Stromal cell of bone marrow (primary cell): ENCODE measurements around the gene PRR7.
"Not testable (repeated sequence)": the region's sequence is repeated elsewhere in the genome, so short reads cannot be mapped to it uniquely, and the experiment has no call there.

ENCODE experiments used
- DNase-seq: peaks from one replicate; pipeline ENCODE4 v3.0.0-alpha.2; 2012; ENCODE audit warnings: low read depth

Gene PRR7

GRCh38 chr5:177484902-177485549 lies 38.4 kb downstream of the PRR7 start:
- DNase-seq, result no peak

GRCh38 chr5:177485753-177486152 lies 39.1 kb downstream of the PRR7 start:
- DNase-seq, result not testable (repeated sequence)

- DNase-seq, result no peak
Observed at GRCh38 chr5:177486256-177486655, 39.6 kb downstream of the PRR7 start.

GRCh38 chr5:177487144-177487543 lies 40.5 kb downstream of the PRR7 start:
- DNase-seq, result no peak

GRCh38 chr5:177487975-177488374 lies 41.4 kb downstream of the PRR7 start:
- no peak for DNase-seq

- DNase-seq, result no peak
Observed at GRCh38 chr5:177489119-177489716, 42.6 kb downstream of the PRR7 start.

- DNase-seq, result no peak
Observed at GRCh38 chr5:177490311-177490991, 43.8 kb downstream of the PRR7 start.

GRCh38 chr5:177490992-177491391 lies 44.4 kb downstream of the PRR7 start:
- DNase-seq, result no peak

- no peak for DNase-seq
Observed at GRCh38 chr5:177491429-177491945, 44.9 kb downstream of the PRR7 start.

GRCh38 chr5:177491983-177492746 lies 45.6 kb downstream of the PRR7 start:
- DNase-seq, result no peak

- DNase-seq, result no peak
Observed at GRCh38 chr5:177492841-177493240, 46.2 kb downstream of the PRR7 start.

GRCh38 chr5:177493795-177494345 lies 47.3 kb downstream of the PRR7 start:
- no peak for DNase-seq

- peak; percentile 70 for DNase-seq
Observed at GRCh38 chr5:177494346-177495195, 48.0 kb downstream of the PRR7 start.

GRCh38 chr5:177495243-177496060 lies 48.8 kb downstream of the PRR7 start:
- DNase-seq, result peak; percentile 77

GRCh38 chr5:177496070-177496726 lies 49.6 kb downstream of the PRR7 start:
- no peak for DNase-seq

- DNase-seq, result peak; percentile 87
Observed at GRCh38 chr5:177496727-177497291, 50.2 kb downstream of the PRR7 start.

- peak; percentile 90 for DNase-seq
Observed at GRCh38 chr5:177497292-177498012, 50.8 kb downstream of the PRR7 start, which contains the start of gene PDLIM7. TSS of gene PDLIM7 (minus strand) at chr5:177497604. CDS start at chr5:177496512, 1,092 bp downstream.

GRCh38 chr5:177498013-177498787 lies 51.6 kb downstream of the PRR7 start:
- no peak for DNase-seq
